T47D (cell line): Measurements from ENCODE around the gene MAMDC2.

Experiments
- DNase-seq, 2 experiments: peaks; one replicate each; pipeline versions ENCODE4 v3.0.0 to v3.0.0-alpha.2; 2011 to 2012; ENCODE audit warnings: low read depth in 1 of 2, low spot score in 1 of 2
- JUND ChIP-seq: IDR thresholded peaks from 2 replicates; pipeline ENCODE4 v1.6.1; 2012; ENCODE audit warnings: low read depth
- in situ Hi-C: cut with HindIII; loops from 2 replicates; pipeline ENCODE4 v1.10.0; 2016; ENCODE audit warnings: low sequenced_read_pairs, low pct_unique_long_range_greater_than_20kb

The MAMDC2 gene

GRCh38 chr9:70058569-70059116, 15.0 kb downstream of the MAMDC2 start:
- TF ChIP-seq JUND: no peak
- in situ Hi-C loops: no loop called here
- DNase-seq: no peak

- no peak for TF ChIP-seq JUND
- in situ Hi-C loops: no loop called here
- DNase-seq: no peak
Observed at GRCh38 chr9:70060148-70060882, 16.7 kb downstream of the MAMDC2 start.

DNA sequence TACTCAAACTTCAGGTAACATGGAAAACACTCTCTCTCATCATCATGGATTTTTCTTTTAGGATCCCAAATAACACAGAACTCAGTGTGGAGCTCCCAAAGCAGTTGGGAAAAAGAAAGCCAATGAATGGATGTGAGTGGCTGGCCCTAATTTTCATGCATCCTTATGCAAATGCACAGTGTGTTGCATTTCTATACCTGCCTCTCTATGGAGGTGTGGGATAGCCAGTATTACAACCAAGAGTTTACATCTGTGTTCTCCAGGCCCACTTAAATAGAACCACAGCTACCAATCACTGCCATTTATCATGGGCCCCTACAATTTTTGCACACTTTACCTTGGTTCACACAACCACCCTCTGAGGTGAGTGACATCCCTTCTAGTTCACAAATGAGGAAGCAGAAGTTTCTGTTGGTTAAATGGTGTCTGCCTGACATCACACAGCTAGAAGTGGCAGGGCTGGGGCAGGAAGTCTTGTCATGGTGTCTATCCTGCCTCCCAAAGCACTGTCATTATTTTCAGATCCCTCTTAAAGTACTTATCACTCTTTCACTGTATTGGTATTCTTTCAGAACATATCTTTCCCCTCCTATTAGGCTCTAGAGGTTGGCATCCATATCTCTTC, 17.3 kb downstream of the MAMDC2 start:
- no peak for DNase-seq
- in situ Hi-C loops: no loop called here
- no peak for TF ChIP-seq JUND

DNA sequence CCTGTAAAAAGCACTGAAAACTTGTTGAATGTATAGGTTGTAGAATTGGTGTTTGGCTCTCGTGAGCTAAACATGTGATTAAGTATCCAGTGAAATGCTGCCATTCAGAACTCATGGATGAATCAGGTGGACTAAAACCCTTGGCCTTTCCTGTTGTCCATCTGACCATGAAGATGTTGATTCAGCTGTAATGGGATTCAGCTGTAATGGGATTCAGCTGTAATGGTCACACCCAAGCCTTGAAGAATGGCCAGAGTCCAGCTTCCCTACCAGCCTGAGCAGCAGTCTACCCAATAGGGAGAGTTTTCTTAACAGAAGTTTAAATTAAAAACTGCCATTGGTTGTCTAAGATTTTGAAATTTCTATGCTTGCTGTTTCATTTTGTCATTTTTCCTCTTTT, 18.1 kb downstream of the MAMDC2 start:
- no peak for TF ChIP-seq JUND
- no peak for DNase-seq
- in situ Hi-C loops: no loop called here

- TF ChIP-seq JUND: no peak
- no peak for DNase-seq
- in situ Hi-C loops: no loop called here
Observed at GRCh38 chr9:70064496-70064895, 20.8 kb downstream of the MAMDC2 start.

DNA sequence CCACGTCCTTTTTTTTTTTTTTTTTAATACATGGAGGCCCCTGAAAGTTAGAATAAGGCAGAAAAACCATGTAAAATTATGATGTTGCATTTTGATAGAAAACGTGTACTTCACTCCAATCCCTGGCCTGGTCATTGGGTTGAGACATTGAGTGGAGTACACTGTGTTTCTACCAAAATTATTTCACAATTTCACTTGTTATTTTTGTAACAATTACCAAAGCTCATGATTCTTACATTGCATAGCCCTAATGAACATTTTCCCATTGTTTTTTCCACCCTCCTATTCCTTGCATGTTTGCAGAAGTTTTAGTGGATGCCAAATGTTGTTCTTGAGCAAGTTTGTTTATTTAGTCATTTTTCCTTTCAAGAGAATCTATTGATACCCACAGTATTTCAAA, 21.9 kb downstream of the MAMDC2 start:
- no peak for TF ChIP-seq JUND
- in situ Hi-C loops: no loop called here
- DNase-seq: no peak

DNA sequence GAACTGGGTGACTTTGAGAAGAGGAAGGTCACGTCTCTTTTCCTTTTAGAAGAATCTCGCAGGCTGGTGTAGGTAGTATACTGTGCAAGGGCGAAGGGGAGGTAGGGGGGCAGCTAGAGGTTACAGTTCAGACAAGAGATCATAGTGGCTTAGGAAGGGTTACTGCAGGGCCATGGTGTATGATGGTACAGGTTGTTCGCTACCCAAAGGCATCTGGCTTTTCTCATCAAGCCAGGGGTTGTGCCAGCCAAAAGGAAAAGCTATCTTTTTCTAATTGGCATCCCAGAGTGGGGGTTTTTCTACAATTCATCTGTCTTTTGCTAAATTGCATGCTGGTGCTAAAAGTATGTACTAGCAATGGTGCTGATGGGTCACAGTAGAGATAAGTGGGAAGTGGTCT, 22.8 kb downstream of the MAMDC2 start:
- no peak for DNase-seq
- TF ChIP-seq JUND: no peak
- in situ Hi-C loops: no loop called here

DNA sequence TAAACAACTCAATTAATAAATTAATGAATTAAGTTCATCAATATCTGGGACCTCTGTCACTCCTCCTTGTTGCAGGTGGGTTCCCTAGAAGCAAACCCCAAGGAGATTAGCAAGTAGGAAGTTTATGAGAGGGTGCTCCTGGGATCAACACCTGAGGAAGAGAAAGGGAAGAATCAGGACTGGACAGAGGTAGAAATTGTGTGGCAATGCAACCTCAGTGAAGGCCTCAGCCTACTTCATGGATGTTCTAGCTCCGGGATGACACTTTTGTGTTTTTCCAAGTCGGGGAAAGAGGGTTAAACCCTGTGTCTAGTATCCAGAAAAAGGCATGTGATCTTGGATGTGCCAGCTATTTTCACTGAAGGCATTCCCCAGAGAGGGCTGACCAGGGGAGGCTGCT, 23.2 kb downstream of the MAMDC2 start:
- in situ Hi-C loops: no loop called here
- no peak for TF ChIP-seq JUND
- no peak for DNase-seq

GRCh38 chr9:70069704-70070103, 26.1 kb downstream of the MAMDC2 start:
- TF ChIP-seq JUND: no peak
- no peak for DNase-seq
- in situ Hi-C loops: no loop called here

DNA sequence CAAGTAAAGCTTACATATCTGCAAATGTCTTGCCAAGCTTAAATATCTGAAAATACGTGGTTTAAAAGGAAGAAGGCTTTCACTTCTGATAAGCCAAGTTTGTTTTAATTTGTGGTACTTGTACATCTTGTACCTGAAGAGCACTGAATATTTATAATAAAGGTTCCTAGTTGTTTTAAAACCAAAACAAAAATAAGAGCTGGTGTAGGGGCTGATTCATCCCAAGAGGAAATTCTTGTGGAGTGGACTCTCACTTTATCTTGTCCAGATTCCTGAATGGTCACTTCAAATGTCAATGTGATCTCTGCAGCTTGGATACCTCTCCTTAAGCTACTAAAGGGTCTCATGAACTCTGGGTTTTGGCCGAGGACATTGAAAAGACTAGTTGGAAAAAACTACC, 29.5 kb downstream of the MAMDC2 start:
- no peak for DNase-seq
- in situ Hi-C loops: no loop called here
- no peak for TF ChIP-seq JUND

- DNase-seq: no peak
- no peak for TF ChIP-seq JUND
- in situ Hi-C loops: no loop called here
Observed at GRCh38 chr9:70073756-70074155, 30.1 kb downstream of the MAMDC2 start.

GRCh38 chr9:70076678-70077077, 33.0 kb downstream of the MAMDC2 start:
- in situ Hi-C loops: no loop called here
- no peak for TF ChIP-seq JUND
- no peak for DNase-seq

DNA sequence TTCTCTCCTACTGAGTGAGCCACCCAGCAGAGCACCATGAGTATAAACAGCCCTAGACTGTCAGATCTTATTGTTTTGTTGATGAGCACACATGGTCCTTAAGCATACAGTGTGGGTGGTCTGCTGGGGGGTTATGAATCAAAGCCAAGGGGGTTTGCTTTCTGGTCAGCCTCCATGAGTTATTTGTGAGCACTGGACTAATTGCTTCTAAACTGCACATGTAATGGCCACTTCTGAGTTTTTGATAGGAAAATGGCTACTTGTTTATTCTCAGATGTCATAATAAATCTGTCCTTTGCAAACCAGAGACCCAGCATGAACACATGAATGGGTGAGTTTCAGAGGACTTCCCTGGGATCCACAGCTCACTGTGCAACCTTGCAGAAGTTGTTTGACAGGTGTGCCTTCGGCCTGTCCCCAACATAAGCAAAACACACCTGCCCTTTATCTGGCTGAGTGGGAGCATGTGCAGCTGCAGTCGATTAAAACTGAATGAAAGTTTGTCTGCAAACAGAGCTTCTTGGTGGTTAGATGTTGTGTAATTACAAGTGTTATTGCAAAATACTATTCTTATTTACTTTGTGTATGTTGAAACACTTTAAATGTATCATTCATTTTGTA, 35.9 kb downstream of the MAMDC2 start:
- no peak for TF ChIP-seq JUND
- DNase-seq: no peak
- in situ Hi-C loops: no loop called here
